NT2/D1 (cell line): Measurements from ENCODE around the gene TRAF3IP1.

Source experiments
- SUZ12 ChIP-seq: IDR thresholded peaks from 2 replicates; pipeline ENCODE4 v1.6.1; 2011; ENCODE audit not compliant: insufficient read length, insufficient read depth; ENCODE audit errors: extremely low read depth
- YY1 ChIP-seq: IDR thresholded peaks from 2 replicates; pipeline ENCODE4 v1.6.1; 2011; ENCODE audit not compliant: insufficient read length, insufficient read depth
- ZNF274 ChIP-seq: IDR thresholded peaks from 2 replicates; pipeline ENCODE4 v1.6.1; 2011; ENCODE audit warnings: mild to moderate bottlenecking, low read depth, low read length

DNA sequence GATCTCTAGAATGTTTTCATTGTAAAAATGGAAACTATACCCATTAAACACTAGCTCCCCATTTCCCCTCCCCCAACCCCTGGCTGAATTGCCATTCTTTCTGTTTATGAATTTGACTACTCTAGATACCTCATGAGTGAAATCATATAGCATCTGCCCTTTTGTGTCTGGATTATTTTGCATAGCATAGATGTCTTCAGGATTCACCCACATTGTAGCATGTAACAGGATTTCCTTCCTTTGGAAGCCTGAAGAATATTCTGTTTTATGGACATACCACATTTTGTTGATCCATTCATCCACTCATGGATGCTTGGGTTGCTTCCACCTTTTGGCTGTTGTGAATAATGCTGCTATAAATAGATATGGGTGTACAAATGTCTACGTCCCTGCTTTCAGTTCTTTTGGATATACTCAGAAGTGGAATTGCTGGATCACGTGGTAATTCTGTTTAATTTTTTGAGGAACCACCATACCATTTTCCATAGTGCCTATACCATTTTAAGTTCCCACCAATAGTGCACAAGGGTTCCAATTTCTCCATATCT is 98.8 kb downstream of the TRAF3IP1 start:
- TF ChIP-seq ZNF274 (no peak), YY1 (no peak), SUZ12 (no peak)
